ENCODE measurements around the gene SSX4.
"Not testable (repeated sequence)": the region's sequence is repeated elsewhere in the genome, so short reads cannot be mapped to it uniquely, and the experiment has no call there.

The SSX4 gene

GRCh38 chrX:48383239-48383638 is at the start of gene SSX4:
Gene SSX4, plus strand, starts transcription at chrX:48383539. Its CDS starts 515 bp downstream, at chrX:48384054.
- not testable (repeated sequence) for DNase-seq

- not testable (repeated sequence) for DNase-seq
Measured at GRCh38 chrX:48346059-48346458, 37.3 kb upstream of the SSX4 start.

- not testable (repeated sequence) for DNase-seq
Measured at GRCh38 chrX:48356315-48357094, 26.8 kb upstream of the SSX4 start, which contains the start of gene SSX3. Gene SSX3, minus strand, starts transcription at chrX:48356703. Its CDS starts 1,454 bp downstream, at chrX:48355249.

- no peak for DNase-seq
Measured at GRCh38 chrX:48357681-48358080, 25.7 kb upstream of the SSX4 start.

GRCh38 chrX:48359281-48359680 is 24.1 kb upstream of the SSX4 start:
- DNase-seq = not testable (repeated sequence)

- not testable (repeated sequence) for DNase-seq
Measured at GRCh38 chrX:48367717-48368408, 15.5 kb upstream of the SSX4 start.

GRCh38 chrX:48370408-48370807 is 12.9 kb upstream of the SSX4 start:
- not testable (repeated sequence) for DNase-seq

- not testable (repeated sequence) for DNase-seq
Measured at GRCh38 chrX:48396931-48397330, 13.6 kb downstream of the SSX4 start.

GRCh38 chrX:48397825-48398224 is 14.5 kb downstream of the SSX4 start:
- not testable (repeated sequence) for DNase-seq

GRCh38 chrX:48411860-48412259 is 28.5 kb downstream of the SSX4 start, which contains the start of gene SSX4B:
Gene SSX4B, minus strand, starts transcription at chrX:48411960. Its CDS starts 588 bp downstream, at chrX:48411372.
- not testable (repeated sequence) for DNase-seq

GRCh38 chrX:48427027-48427716 is 43.8 kb downstream of the SSX4 start:
- not testable (repeated sequence) for DNase-seq

GRCh38 chrX:48429606-48430005 is 46.3 kb downstream of the SSX4 start:
- DNase-seq = not testable (repeated sequence)

- not testable (repeated sequence) for DNase-seq
Measured at GRCh38 chrX:48430166-48430565, 46.8 kb downstream of the SSX4 start.

GRCh38 chrX:48433713-48434112 is 50.4 kb downstream of the SSX4 start:
- DNase-seq = not testable (repeated sequence)
